ENCODE data around the gene SPTB.
"Not testable (repeated sequence)": the region's sequence is repeated elsewhere in the genome, so short reads cannot be mapped to it uniquely, and the experiment has no call there.

Gene SPTB

GRCh38 chr14:64821651-64822050 lies 58.1 kb downstream of the SPTB start:
- no peak for DNase-seq (ENCODE audit: low read depth)

DNA sequence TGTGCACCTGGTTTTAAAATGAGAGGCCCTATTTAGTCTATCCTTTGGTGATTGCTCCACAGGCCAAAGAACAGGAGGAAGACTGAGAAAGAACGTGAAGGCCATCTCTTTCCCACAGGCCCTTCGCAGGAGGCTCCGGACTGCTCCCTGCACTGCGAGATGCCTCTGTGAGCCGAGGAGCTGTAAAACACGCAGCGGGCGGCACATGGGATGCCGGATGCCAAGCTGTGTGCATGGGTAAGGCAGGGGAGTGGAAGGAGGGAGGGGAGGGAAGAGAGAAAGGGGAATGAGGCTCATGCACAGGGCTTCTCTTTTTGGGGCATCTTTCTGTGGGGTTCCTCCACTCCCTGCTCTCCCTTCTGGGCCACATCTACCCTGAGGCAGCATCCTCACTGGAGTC lies 61.6 kb downstream of the SPTB start:
- DNase-seq (ENCODE audit: low read depth): no peak

GRCh38 chr14:64817631-64818030 lies 62.1 kb downstream of the SPTB start:
- DNase-seq (ENCODE audit: low read depth): no peak

GRCh38 chr14:64816221-64816783 lies 63.4 kb downstream of the SPTB start:
- no peak for DNase-seq (ENCODE audit: low read depth)

DNA sequence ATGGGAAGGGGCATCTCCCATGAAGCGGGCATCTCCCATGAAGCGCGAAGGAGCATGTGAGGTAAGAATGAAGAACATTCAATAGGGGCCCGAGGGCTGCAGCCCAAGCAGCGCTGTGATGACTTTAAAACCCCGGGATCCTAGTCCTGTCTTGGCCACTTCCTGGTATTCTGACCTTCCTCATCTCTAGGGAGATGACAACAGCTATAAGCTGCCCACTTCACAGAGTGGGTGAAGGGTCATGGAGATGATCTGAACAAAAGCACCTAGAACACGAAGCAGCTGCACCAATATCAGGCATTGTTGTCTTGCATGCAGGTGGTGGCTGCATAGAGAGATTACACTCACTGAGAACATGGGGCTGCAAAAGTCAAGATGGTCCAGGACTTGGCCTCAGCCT lies 64.5 kb downstream of the SPTB start:
- DNase-seq (ENCODE audit: low read depth): no peak

DNA sequence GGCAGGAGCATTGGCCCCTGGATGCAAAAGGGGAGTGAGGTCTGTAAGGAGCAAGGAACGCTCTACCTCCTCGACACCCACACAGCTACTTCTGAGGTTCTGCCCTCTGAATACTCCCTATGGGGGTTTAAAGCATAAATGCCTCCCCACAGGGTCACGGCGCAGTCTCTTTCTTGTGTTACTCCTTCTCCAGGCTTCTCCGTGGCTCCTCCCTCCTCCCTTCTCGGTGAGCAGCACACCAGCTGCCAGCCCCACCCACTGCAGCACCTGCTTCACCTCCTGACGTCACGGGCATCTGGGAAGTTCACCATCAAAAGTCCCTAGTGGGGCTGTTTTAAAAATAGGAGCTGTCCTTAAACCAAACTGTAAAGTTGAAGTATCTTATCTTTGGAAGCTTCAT lies 67.3 kb downstream of the SPTB start:
- DNase-seq (ENCODE audit: low read depth): no peak

GRCh38 chr14:64811676-64812075 lies 68.0 kb downstream of the SPTB start:
- no peak for DNase-seq (ENCODE audit: low read depth)

DNA sequence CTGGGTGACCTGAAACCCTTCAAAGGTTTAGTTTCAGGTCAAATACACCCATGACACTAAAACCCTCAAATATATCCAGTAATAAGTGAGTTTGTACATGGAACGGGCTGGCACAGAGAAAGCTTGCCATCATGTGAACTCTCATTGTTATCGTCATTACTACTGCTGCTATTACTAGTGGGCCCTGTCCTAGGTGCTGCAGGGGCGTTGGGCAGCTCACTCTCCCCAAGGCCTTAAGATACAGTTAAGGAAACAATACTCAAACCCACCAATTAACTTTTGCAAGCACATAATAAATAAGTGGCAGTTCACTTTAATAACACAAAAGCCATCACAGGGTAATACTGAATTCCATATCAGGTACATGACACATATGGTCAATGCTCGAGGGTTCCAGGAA lies 71.3 kb downstream of the SPTB start:
- DNase-seq (ENCODE audit: low read depth): no peak

- no peak for DNase-seq (ENCODE audit: low read depth)
These were observed 72.2 kb downstream of the SPTB start for GRCh38 chr14:64807551-64807950.

DNA sequence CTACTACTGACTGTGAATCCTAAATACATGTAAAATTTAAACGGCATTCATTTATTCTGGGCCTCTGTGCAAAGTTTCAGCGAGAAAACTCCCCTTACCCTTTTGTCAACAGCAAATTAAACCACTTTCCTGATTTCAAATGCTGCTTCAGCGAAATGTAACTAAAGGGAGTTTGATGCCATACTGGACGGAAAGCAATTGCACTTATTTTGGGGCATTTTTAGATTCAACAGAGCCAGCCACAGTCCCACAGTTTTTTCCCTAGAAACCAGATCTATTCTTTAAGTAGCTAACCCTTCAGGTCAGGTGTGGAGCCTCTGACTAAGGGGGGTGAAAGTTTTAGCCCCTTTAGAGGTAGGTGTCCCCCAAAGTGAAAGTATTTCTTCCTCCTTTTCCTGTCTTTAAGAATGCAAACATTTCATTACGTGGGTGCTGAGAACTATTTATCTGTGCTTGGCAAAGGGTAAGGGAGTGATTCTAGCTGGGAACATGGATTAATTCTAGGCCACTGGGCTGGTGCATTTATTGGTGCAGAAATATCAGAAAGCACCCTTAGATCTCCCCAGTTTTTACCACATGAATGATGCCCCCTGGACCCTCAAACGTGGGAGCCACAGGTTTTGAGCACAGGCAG lies 72.7 kb downstream of the SPTB start:
- no peak for DNase-seq (ENCODE audit: low read depth)

- DNase-seq (ENCODE audit: low read depth): no peak
These were observed 73.4 kb downstream of the SPTB start for GRCh38 chr14:64806202-64806861.

- DNase-seq (ENCODE audit: low read depth): not testable (repeated sequence)
These were observed 74.1 kb downstream of the SPTB start for GRCh38 chr14:64805646-64806045.

DNA sequence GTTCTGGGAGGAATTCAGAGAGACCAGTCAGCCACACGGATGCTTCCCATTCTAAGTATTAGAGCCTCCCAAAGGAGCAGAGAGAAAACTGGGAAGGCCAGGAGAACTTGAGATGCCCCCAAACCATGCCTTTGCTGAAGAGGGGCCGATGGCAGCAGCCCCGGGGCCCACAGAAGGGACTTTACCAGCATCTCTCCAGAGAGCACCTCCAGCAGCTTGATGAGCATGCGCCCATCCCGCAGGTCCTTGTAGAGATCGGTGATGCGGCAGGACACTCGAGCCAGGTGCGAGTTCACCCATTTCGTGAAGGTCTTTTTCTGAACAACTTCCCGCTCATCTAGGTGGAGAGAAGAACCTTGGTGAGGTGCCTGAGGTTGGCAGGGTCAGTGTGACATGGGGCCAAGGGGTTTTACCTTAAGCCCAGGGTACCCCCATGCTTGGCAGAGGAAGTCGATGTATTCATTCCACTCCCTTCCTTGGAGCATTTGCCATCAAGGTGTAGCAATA lies 74.9 kb downstream of the SPTB start:
- DNase-seq (ENCODE audit: low read depth): no peak

- DNase-seq (ENCODE audit: low read depth): no peak
These were observed 77.9 kb downstream of the SPTB start for GRCh38 chr14:64801800-64802199.

DNA sequence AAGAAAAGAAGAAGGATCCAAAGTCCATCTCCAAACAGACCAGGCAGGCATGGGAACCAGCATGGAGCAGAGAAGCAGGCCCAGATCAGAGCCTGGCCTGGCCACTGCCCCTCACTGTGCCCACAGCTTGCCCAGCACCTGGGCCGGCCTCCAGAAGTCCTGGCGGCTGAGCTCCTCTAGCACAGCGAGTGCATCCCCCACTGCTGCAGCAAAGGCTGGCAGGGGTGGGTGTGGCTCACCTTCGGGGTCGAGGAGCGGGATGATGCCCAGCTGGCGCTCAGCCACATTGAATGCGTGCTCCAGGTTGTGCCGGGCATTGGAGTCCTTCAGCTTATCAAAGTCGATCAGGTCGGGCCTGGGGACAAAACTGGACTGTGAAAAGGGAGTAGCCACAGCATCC lies 78.7 kb downstream of the SPTB start:
- DNase-seq (ENCODE audit: low read depth): no peak

- DNase-seq (ENCODE audit: low read depth): no peak
These were observed 79.7 kb downstream of the SPTB start for GRCh38 chr14:64800000-64800399.

- no peak for DNase-seq (ENCODE audit: low read depth)
These were observed 80.2 kb downstream of the SPTB start for GRCh38 chr14:64799555-64799954.

- DNase-seq (ENCODE audit: low read depth): no peak
These were observed 83.3 kb downstream of the SPTB start for GRCh38 chr14:64796369-64796768.

DNA sequence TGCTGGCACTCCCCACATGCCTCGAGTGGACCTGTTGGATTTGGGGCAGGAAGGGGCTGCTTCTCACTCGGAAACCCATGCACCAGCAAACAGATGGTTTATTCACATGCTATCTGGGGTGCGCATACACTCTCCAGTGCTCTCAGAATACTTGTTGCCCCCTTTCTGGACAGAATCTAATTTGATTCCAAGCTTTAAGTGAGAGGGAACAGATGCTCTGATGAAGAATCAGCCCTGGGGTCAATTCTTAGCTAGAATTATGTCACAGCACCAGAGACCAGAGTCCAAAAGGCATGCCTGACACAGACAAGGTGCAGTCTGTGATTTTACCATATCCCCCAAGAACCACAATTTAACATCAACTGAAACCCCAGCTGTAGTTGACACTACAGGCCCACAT lies 83.8 kb downstream of the SPTB start:
- no peak for DNase-seq (ENCODE audit: low read depth)

DNA sequence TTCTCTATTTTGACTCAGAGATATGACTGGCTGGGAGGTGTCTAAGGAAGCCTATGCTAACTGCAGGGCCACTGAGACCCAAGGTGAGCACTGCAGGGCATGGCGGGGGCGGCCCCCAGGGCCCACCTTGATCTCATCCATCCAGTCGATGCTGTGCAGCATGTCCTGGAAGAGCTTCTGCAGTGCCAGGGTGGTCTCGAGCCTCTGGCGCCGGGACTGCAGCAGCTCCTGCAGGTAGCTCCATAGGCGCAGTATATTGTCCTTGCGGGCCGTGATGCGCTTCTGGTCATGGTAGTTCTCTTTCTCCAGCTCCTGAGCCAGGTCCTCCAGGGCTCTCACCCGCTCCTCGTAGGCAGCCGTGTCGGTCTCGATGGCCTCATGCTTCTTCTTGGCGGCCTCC lies 84.5 kb downstream of the SPTB start:
- DNase-seq (ENCODE audit: low read depth): no peak

- no peak for DNase-seq (ENCODE audit: low read depth)
These were observed 86.7 kb downstream of the SPTB start for GRCh38 chr14:64792871-64793560.

DNA sequence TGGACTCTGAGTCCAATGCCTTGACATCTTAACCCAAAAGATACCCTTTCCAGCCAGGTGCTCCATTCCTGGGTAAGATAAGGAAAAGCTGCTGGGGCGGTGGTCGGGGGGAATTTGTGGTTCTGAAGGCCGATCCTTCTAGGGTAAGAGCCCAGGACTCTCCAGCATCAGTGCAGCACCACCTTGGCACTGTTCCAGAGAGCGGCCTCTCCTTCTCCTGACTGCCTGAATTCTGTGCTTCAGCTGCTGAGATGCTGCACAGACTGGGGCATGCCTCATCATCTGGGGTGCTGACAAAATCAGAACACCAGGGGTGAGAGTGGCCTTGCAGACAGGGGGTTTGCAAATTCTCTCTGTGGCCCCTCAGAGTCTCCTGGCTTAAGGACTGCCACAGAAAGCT lies 87.5 kb downstream of the SPTB start:
- no peak for DNase-seq (ENCODE audit: low read depth)

- no peak for DNase-seq (ENCODE audit: low read depth)
These were observed 89.2 kb downstream of the SPTB start for GRCh38 chr14:64790478-64790877.

Data from stimulated activated CD8-positive, alpha-beta memory T cell treated with anti-CD3 and anti-CD28 coated beads, Interleukin-12 subunit alpha, Interleukin-12 subunit beta, amount 100 ng/mL, for 1 hour (primary cell).